ENCODE data around the gene PTMA.

PTMA gene

GRCh38 chr2:231751042-231751815 lies 42.9 kb downstream of the PTMA start:
- TF ChIP-seq CTCF (IDR thresholded peaks at IDR 0.05; ENCODE audit: extremely low read depth, missing control alignments): no peak
- DNase-seq (ENCODE audit: low spot score): no peak

- DNase-seq (ENCODE audit: low spot score): no peak
- no peak for TF ChIP-seq CTCF (IDR thresholded peaks at IDR 0.05; ENCODE audit: extremely low read depth, missing control alignments)
Observed at GRCh38 chr2:231752061-231752460, 43.7 kb downstream of the PTMA start.

GRCh38 chr2:231761735-231762134 lies 53.4 kb downstream of the PTMA start:
- TF ChIP-seq CTCF (IDR thresholded peaks at IDR 0.05; ENCODE audit: extremely low read depth, missing control alignments): no peak
- no peak for DNase-seq (ENCODE audit: low spot score)
